GM18870 (cell line): ENCODE data around the gene RTEL1.
"Not testable (repeated sequence)": the region's sequence is repeated elsewhere in the genome, so short reads cannot be mapped to it uniquely, and the experiment has no call there.

Experiments
- ATAC-seq: cut with Tn5 transposase; IDR thresholded peaks from one replicate; pipeline ENCODE4 v1.9.1; 2021; ENCODE audit warnings: moderate library complexity; ENCODE audit not compliant: unreplicated experiment

RTEL1 gene

DNA sequence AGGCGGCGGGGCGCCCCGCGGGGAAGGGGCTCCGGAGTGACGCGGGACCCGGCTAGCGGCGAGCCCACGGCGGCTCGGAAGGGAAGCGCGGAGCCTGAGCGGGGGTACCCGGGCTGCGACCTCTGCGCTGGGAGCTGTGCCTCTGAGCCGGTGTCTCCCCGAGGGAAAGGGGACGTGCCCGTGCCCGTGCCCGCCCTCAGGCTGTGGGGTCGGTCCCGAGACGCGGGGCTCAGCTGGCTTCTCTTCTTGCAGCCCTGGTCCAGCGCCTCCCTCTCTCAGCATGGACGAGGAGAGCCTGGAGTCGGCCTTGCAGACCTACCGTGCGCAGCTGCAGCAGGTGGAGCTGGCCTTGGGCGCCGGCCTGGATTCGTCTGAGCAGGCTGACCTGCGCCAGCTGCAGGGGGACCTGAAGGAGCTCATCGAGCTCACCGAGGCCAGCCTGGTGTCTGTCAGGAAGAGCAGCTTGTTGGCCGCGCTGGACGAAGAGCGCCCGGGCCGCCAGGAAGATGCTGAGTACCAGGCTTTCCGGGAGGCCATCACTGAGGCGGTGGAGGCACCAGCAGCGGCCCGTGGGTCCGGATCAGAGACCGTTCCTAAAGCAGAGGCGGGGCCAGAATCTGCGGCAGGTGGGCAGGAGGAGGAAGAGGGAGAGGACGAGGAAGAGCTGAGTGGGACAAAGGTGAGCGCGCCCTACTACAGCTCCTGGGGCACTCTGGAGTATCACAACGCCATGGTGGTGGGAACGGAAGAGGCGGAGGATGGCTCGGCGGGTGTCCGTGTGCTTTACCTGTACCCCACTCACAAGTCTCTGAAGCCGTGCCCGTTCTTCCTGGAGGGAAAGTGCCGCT is 50.4 kb downstream of the RTEL1 start:
- no peak for ATAC-seq

- no peak for ATAC-seq
These were observed 51.0 kb downstream of the RTEL1 start for GRCh38 chr20:63709149-63709527.

DNA sequence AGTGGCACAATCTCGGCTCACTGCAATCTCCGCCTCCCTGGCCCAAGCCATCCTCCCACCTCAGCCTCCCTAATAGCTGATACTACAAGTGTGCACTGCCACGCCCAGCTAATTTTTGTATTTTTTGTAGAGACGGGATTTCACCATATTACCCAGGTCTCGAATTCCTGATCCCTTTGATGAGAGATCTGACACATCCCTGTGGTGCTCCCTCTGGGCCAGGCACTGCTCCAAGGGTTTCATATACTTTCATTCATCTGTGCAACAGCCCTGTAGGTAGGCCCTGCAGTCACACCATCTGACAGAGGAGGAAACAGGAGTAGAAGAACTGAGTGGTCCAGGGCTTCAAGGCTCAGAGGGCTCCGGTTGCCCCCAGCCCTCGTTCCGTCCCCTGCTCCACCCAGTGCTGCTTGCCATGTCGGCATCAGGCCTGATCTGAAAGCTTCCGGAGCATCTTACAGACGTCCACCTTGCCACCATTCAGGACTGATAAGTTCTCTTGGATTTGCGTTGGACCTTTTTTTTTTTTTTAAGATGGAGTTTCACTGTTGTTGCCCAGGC is 53.1 kb downstream of the RTEL1 start:
- ATAC-seq, result no peak

- no peak for ATAC-seq
These were observed 54.1 kb downstream of the RTEL1 start for GRCh38 chr20:63712191-63712590.

GRCh38 chr20:63714858-63715257 is 56.7 kb downstream of the RTEL1 start:
- ATAC-seq, result no peak

DNA sequence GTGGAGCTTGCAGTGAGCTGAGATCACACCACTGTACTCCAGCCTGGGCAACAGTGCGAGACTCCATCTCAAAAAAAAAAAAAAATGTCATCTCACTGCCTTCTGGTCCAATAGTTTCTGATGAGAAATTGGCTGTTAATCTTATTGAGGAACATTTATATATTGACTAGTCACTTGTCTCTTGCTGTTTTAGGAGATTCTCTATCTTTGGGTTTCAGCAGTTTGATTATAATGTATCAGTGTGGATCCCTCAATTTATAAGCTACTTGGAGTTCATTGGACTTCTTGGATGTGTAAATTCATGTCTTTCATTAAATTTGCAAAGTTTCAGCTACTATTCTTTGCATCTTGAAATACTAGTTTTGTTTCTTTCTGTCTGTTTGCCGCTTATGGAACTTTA is 60.9 kb downstream of the RTEL1 start:
- ATAC-seq, result no peak

DNA sequence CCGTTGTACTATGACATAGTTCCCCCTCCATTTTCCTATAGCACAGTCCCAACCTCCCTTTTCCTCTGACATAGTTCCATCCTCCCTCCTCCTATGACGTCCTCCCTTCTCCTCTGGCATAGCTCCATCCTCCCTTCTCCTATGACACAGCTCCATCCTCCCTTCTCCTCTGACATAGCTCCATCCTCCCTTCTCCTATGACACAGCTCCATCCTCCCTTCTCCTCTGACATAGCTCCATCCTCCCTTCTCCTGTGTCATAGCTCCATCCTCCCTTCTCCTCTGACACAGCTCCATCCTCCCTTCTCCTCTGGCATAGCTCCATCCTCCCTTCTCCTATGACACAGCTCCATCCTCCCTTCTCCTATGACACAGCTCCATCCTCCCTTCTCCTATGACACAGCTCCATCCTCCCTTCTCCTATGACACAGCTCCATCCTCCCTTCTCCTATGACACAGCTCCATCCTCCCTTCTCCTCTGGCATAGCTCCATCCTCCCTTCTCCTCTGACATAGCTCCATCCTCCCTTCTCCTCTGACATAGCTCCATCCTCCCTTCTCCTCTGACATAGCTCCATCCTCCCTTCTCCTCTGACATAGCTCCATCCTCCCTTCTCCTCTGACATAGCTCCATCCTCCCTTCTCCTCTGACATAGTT is 65.0 kb downstream of the RTEL1 start:
- ATAC-seq, result not testable (repeated sequence)

- ATAC-seq, result not testable (repeated sequence)
These were observed 72.1 kb downstream of the RTEL1 start for GRCh38 chr20:63730189-63730733.

GRCh38 chr20:63731410-63731809 is 73.3 kb downstream of the RTEL1 start:
- no peak for ATAC-seq

GRCh38 chr20:63732118-63733095 is 74.3 kb downstream of the RTEL1 start:
- ATAC-seq, result no peak

DNA sequence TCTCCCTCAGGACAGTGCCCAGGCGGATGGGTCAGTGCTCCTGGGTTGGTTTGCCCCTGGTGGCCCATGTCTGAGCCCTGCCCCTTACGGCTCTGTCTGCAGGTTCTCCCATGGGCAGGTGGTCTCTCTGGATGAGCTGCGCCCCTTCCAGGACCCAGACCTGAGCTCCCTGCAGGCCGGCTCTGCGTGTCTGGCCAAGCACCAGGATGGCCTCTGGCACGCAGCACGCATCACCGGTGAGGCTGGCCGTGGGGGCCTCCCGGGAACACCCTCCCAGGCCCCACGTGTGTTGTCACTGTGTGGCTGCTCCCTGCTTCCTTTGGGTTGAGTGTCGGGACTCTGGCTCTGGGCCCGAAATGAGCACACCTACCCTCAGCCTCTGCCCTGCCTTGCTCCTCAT is 75.0 kb downstream of the RTEL1 start:
- ATAC-seq, result no peak

DNA sequence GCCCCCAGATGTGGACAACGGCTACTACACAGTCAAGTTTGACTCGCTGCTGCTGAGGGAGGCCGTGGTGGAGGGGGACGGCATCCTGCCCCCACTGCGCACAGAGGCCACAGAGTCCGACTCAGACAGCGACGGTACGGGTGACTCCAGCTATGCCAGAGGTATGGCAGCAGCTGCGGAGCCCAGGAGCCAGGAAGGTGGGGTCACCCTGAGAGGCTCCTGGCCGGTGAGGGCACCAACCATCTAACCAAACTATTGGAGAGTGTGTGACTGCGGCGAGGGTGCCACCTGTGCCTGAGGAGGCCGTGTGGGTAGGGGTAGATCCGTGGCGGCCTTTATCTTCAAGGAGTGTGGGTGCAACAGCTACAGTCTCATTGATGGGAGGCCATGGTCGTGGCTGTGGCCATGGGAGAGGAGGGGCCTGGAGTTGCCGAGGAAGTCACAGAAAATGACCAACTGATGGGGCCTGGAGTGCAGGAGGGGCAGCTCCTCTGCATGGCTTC is 75.5 kb downstream of the RTEL1 start:
- ATAC-seq, result no peak

DNA sequence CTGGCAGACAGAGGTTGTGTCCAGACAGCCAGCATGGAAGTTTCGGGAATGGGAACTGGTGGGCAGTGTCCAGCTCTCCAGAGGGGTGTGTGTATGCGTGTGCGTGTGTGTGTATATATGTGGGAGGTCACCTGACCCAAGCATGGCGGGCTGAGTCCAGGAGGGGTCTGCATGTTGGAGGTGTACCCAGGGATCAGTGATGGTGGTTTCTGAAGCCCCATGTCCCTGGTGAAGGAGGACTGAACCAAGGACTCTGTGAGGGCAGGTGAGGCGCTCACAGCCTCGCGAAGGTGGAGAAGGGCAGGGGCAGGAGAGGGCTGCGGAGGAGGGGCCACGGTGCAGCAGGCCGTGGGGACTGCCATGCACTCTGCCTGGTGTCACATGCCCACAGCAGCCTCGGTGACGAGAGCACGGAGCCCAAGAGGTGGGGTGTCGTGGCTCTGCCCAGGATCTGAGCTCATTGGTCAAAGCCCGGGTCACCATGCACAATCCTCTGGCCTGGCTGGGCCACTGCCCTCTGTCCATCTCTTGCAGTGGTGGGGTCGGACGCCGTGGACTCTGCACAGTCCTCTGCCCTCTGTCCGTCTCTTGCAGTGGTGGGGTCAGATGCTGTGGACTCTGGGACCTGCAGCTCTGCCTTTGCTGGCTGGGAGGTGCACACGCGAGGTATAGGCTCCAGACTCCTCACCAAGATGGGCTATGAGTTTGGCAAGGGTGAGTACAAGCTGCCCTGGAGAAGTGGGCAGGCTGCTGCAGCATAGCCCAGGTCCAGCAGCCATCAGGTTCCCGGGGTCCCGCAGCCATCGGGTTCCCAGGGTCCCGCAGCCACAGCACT is 76.2 kb downstream of the RTEL1 start:
- ATAC-seq, result no peak

- no peak for ATAC-seq
These were observed 77.1 kb downstream of the RTEL1 start for GRCh38 chr20:63734946-63735858.

DNA sequence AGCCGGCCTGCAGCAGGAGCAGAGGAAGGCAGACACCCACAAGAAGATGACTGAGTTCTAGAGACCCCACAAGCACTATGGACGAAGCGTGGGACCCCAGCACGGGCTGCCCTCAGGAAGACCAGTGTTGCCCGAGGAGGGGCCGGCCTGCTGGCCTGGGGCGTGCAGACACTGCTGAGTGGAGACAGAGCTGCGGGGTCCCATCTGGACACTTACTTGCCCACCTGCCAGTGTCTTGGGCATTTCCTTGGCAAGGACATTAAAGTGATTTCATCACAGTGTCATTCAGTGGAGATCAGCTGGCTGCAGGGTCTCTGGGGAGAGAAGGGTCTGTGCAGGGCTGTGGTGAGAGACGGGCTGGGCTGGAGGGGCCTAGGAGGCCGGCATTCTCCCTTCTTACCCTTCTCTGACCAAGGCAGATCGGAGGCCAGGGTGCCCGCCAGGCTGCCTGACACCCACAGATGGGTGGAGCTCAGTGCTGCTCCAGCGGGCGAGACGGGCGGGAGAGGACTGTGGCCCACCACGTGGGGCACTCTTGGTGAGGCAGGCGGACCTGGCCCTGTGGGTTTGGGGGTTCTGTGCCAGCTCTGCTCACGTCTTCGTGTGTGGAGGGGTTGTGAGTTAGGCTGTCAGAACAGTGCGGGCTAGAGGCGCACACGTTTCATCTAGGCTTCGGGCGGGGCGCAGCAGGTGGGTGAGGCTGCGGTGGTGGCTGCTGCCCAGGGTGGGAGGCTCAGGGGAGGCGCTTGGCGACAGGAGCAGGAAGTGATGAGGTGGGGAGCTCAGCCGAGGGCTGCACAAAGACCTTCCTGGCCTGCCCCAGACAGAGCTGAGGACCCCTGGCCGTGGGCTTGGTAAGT is 78.0 kb downstream of the RTEL1 start, which contains the start of gene LIME1:
Gene LIME1, plus strand, starts transcription at position 806 of the 860 bp plus-strand sequence. CDS start 886 bp downstream, outside the sequence.
- no peak for ATAC-seq

- no peak for ATAC-seq
These were observed 79.0 kb downstream of the RTEL1 start for GRCh38 chr20:63736893-63737694.

DNA sequence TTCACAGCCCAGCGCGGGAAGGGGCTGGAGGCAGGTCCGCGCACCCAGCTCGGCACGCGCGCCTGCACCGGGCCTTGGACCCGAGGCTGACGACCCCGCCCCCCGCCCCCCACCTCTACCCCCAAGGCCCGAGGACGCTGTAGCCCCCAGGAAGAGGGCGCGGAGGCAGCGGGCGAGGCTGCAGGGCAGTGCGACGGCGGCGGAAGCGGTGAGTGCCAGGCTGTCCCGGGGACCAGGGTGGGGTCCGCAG is 79.5 kb downstream of the RTEL1 start:
- ATAC-seq, result no peak
